ENCODE measurements around the gene PISD. TPM values are rescaled to one million over a fixed set of nuclear protein-coding genes. Genes with fewer than 3 reads are reported as not detected.

Gene PISD
- total and polyA plus RNA-seq, 2 donors (not counting 1 experiment from before 2014, with no cell fraction given), result 21.1 to 25.6 TPM

- Histone ChIP-seq H3K4me1 (ENCODE audit: control insufficient read depth, extremely low read depth, insufficient read depth, low read length) (peaks cover 16% of the 10 kb centered on the region), H4K20me1 (ENCODE audit: control insufficient read depth, extremely low read depth, insufficient read depth, low read length) (no peaks in the 10 kb centered on the region), H2AFZ (ENCODE audit: low read length) (no peak overlapping the region), H3K27me3 (ENCODE audit: control insufficient read depth, insufficient read depth, low read length) (no peaks in the 10 kb centered on the region), H3K27ac (ENCODE audit: insufficient read depth, low read length) (no peak overlapping the region), H3K4me2 (ENCODE audit: extremely low read depth, insufficient read depth, low read length) (no peak overlapping the region), H3K4me3 (replicated peaks in 1 of 4; ENCODE audit: control extremely low read depth in 1 of 4, insufficient read depth in 1 of 4, low read depth in 3 of 4, low read length in 4 of 4) (no peak overlapping the region), H3K9me3 (ENCODE audit: control insufficient read depth, insufficient read depth, low read depth, low read length) (no peaks in the 10 kb centered on the region), H3K36me3 (ENCODE audit: control insufficient read depth, insufficient read depth, low read length) (no peaks in the 10 kb centered on the region), H3K79me2 (ENCODE audit: control insufficient read depth, insufficient read depth, low read length) (no peaks in the 10 kb centered on the region), H3K9ac (ENCODE audit: insufficient read depth, low read length) (no peak overlapping the region)
- DNase-seq (ENCODE audit: low read depth in 2 of 2), result no peak
- TF ChIP-seq EZH2 (IDR thresholded peaks at IDR 0.05; ENCODE audit: low read length, missing control alignments) (no peak), CTCF (conservative IDR thresholded peaks at IDR 0.05 in 1 of 2, IDR thresholded peaks at IDR 0.05 in 1 of 2; ENCODE audit: low read depth in 1 of 2, low read length in 2 of 2) (no peak)
Measured at GRCh38 chr22:31584804-31585160, 77.2 kb downstream of the PISD start.

- Histone ChIP-seq H3K4me3 (replicated peaks in 1 of 4; ENCODE audit: control extremely low read depth in 1 of 4, insufficient read depth in 1 of 4, low read depth in 3 of 4, low read length in 4 of 4) (no peak overlapping the region), H3K9ac (ENCODE audit: insufficient read depth, low read length) (no peak overlapping the region), H3K27ac (ENCODE audit: insufficient read depth, low read length) (no peak overlapping the region), H4K20me1 (ENCODE audit: control insufficient read depth, extremely low read depth, insufficient read depth, low read length) (no peaks in the 10 kb centered on the region), H2AFZ (ENCODE audit: low read length) (no peak overlapping the region), H3K27me3 (ENCODE audit: control insufficient read depth, insufficient read depth, low read length) (no peaks in the 10 kb centered on the region), H3K4me2 (ENCODE audit: extremely low read depth, insufficient read depth, low read length) (peak overlapping the region; percentile 73), H3K4me1 (ENCODE audit: control insufficient read depth, extremely low read depth, insufficient read depth, low read length) (peaks cover 16% of the 10 kb centered on the region), H3K79me2 (ENCODE audit: control insufficient read depth, insufficient read depth, low read length) (no peaks in the 10 kb centered on the region), H3K36me3 (ENCODE audit: control insufficient read depth, insufficient read depth, low read length) (no peaks in the 10 kb centered on the region), H3K9me3 (ENCODE audit: control insufficient read depth, insufficient read depth, low read depth, low read length) (no peaks in the 10 kb centered on the region)
- DNase-seq (ENCODE audit: low read depth in 2 of 2), result peak; percentile 36 to 57
- no peak for TF ChIP-seq EZH2 (IDR thresholded peaks at IDR 0.05; ENCODE audit: low read length, missing control alignments)
Measured at GRCh38 chr22:31583861-31584485, 78.0 kb downstream of the PISD start.

GRCh38 chr22:31579835-31580242 lies 82.2 kb downstream of the PISD start:
- peaks cover 10% of the 10 kb centered on the region for H3K4me1 ChIP-seq (ENCODE audit: control insufficient read depth, extremely low read depth, insufficient read depth, low read length)
- H3K4me2 ChIP-seq (ENCODE audit: extremely low read depth, insufficient read depth, low read length), result no peak overlapping the region
- H3K27me3 ChIP-seq (ENCODE audit: control insufficient read depth, insufficient read depth, low read length), result no peaks in the 10 kb centered on the region
- no peak for DNase-seq (ENCODE audit: low read depth in 2 of 2)
- no peak for TF ChIP-seq CTCF (conservative IDR thresholded peaks at IDR 0.05 in 1 of 2, IDR thresholded peaks at IDR 0.05 in 1 of 2; ENCODE audit: low read depth in 1 of 2, low read length in 2 of 2)
- no peak for TF ChIP-seq EZH2 (IDR thresholded peaks at IDR 0.05; ENCODE audit: low read length, missing control alignments)
- H3K79me2 ChIP-seq (ENCODE audit: control insufficient read depth, insufficient read depth, low read length), result no peaks in the 10 kb centered on the region
- H4K20me1 ChIP-seq (ENCODE audit: control insufficient read depth, extremely low read depth, insufficient read depth, low read length), result no peaks in the 10 kb centered on the region
- peaks cover 2% of the 10 kb centered on the region for H3K36me3 ChIP-seq (ENCODE audit: control insufficient read depth, insufficient read depth, low read length)
- H3K4me3 ChIP-seq (replicated peaks in 1 of 4; ENCODE audit: control extremely low read depth in 1 of 4, insufficient read depth in 1 of 4, low read depth in 3 of 4, low read length in 4 of 4), result no peak overlapping the region
- no peak overlapping the region for H2AFZ ChIP-seq (ENCODE audit: low read length)
- H3K27ac ChIP-seq (ENCODE audit: insufficient read depth, low read length), result no peak overlapping the region
- no peaks in the 10 kb centered on the region for H3K9me3 ChIP-seq (ENCODE audit: control insufficient read depth, insufficient read depth, low read depth, low read length)
- no peak overlapping the region for H3K9ac ChIP-seq (ENCODE audit: insufficient read depth, low read length)
